CD4-positive, alpha-beta T cell treated with Interleukin-4 for 1 hour (primary cell): ENCODE data around the gene CDC25C.

Experiments
- DNase-seq, 2 donors: peaks; one replicate each; pipeline ENCODE4 v3.0.0-alpha.2; 2020 to 2022

The CDC25C gene

GRCh38 chr5:138331449-138332368 is at the start of gene CDC25C:
Gene CDC25C (minus strand): TSS chr5:138331804. CDS start chr5:138331180, 624 bp downstream.
- peak; percentile 98 to 99 for DNase-seq

GRCh38 chr5:138372653-138373052 is 41.0 kb upstream of the CDC25C start:
- no peak for DNase-seq

GRCh38 chr5:138372225-138372624 is 40.6 kb upstream of the CDC25C start:
- no peak for DNase-seq

GRCh38 chr5:138371454-138371853 is 39.9 kb upstream of the CDC25C start:
- no peak for DNase-seq

- no peak for DNase-seq
Observed at GRCh38 chr5:138370537-138370936, 38.9 kb upstream of the CDC25C start.

- no peak for DNase-seq
Observed at GRCh38 chr5:138369706-138370105, 38.1 kb upstream of the CDC25C start.

GRCh38 chr5:138369261-138369660 is 37.7 kb upstream of the CDC25C start:
- no peak for DNase-seq

GRCh38 chr5:138366632-138367382 is 35.2 kb upstream of the CDC25C start:
- no peak for DNase-seq

- DNase-seq: no peak
Observed at GRCh38 chr5:138364576-138364975, 33.0 kb upstream of the CDC25C start.

GRCh38 chr5:138360941-138361452 is 29.4 kb upstream of the CDC25C start:
- DNase-seq: no peak

GRCh38 chr5:138359621-138360020 is 28.0 kb upstream of the CDC25C start:
- DNase-seq: no peak

- peak; percentile 65 to 82 for DNase-seq
Observed at GRCh38 chr5:138354926-138355378, 23.3 kb upstream of the CDC25C start.

- DNase-seq: no peak
Observed at GRCh38 chr5:138354387-138354786, 22.8 kb upstream of the CDC25C start.

GRCh38 chr5:138353560-138354080 is 22.0 kb upstream of the CDC25C start:
- DNase-seq: peak in 1 of 2 donors; percentile 48

- peak; percentile 74 to 77 for DNase-seq
Observed at GRCh38 chr5:138352722-138353559, 21.3 kb upstream of the CDC25C start.

GRCh38 chr5:138352071-138352721 is 20.6 kb upstream of the CDC25C start, which contains the start of gene KDM3B:
Gene KDM3B (plus strand): TSS chr5:138352685. CDS start chr5:138352796, 111 bp downstream.
- peak; percentile 92 to 95 for DNase-seq

- DNase-seq: no peak
Observed at GRCh38 chr5:138351517-138351916, 19.9 kb upstream of the CDC25C start.

- no peak for DNase-seq
Observed at GRCh38 chr5:138351056-138351455, 19.5 kb upstream of the CDC25C start.

- DNase-seq: no peak
Observed at GRCh38 chr5:138350563-138350890, 18.9 kb upstream of the CDC25C start.

GRCh38 chr5:138349852-138350562 is 18.4 kb upstream of the CDC25C start:
- no peak for DNase-seq

GRCh38 chr5:138346889-138347288 is 15.3 kb upstream of the CDC25C start:
- no peak for DNase-seq
